SK-N-MC (cell line): Measurements from ENCODE around the gene PPT2.
"Not testable (repeated sequence)": the region's sequence is repeated elsewhere in the genome, so short reads cannot be mapped to it uniquely, and the experiment has no call there.

Source experiments
- EZH2 ChIP-seq: fragments of 200-600 bp; sonication (generic); IDR thresholded peaks from one replicate; pipeline ENCODE4 v1.6.1; 2017; ENCODE audit warnings: antibody characterized with exemption
- POLR2AphosphoS5 ChIP-seq: IDR thresholded peaks from 2 replicates; pipeline ENCODE4 v1.6.1; 2012; ENCODE audit warnings: mild to moderate bottlenecking, low read depth, low read length, borderline replicate concordance

DNA sequence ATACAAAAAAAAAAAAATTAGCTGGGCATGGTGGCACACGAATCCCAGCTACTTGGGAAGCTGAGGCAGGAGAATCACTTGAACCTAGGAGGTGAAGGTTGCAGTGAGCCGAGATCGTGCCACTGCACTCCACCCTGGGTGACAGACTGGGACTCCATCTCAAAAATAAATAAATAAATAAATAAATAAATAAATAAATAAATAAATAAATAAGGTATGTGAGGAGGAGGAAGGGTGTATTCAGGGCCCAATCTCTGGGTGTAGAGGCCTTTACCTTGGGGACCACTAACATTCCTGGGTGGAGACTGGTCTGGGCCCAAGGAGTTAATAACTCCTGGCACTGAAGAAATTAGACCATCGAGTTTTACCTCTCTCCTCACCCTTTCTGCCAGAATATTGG is 57.5 kb downstream of the PPT2 start:
- TF ChIP-seq POLR2AphosphoS5, EZH2: not testable (repeated sequence)
